ENCODE data around the gene P2RY10. TPM values are rescaled to one million over a fixed set of nuclear protein-coding genes. Genes with fewer than 3 reads are reported as not detected.
"Not testable (repeated sequence)": the region's sequence is repeated elsewhere in the genome, so short reads cannot be mapped to it uniquely, and the experiment has no call there.

P2RY10 gene
- polyA plus RNA-seq, 1 experiment: not detected

- POLR2A ChIA-PET: no interaction called here
- no peak for DNase-seq (ENCODE audit: low read depth, low spot score)
- Histone ChIP-seq H3K27ac (ENCODE audit: low read depth, low read length) (no peak overlapping the region), H3K4me3 (ENCODE audit: low read depth, low read length) (no peak overlapping the region), H3K9me3 (ENCODE audit: control insufficient read depth, insufficient read depth, low read length) (0 out of 2 replicates have a peak, but pooled peaks cover 3% of the 10 kb centered on the region), H3K27me3 (ENCODE audit: control insufficient read depth, insufficient read depth, low read length) (no peaks in the 10 kb centered on the region)
- CTCF ChIA-PET: no interaction called here
- TF ChIP-seq CTCF (IDR thresholded peaks at IDR 0.05; ENCODE audit: low read depth, low read length): no peak
Observed at GRCh38 chrX:78989349-78989748, 44.2 kb downstream of the P2RY10 start.

GRCh38 chrX:78997870-78998558 is 52.8 kb downstream of the P2RY10 start:
- H3K27ac ChIP-seq (ENCODE audit: low read depth, low read length): no peak overlapping the region
- CTCF ChIA-PET: no interaction called here
- TF ChIP-seq CTCF (IDR thresholded peaks at IDR 0.05; ENCODE audit: low read depth, low read length): no peak
- no peak overlapping the region for H3K4me3 ChIP-seq (ENCODE audit: low read depth, low read length)
- H3K9me3 ChIP-seq (ENCODE audit: control insufficient read depth, insufficient read depth, low read length): no peaks in the 10 kb centered on the region
- no peaks in the 10 kb centered on the region for H3K27me3 ChIP-seq (ENCODE audit: control insufficient read depth, insufficient read depth, low read length)
- DNase-seq (ENCODE audit: low read depth, low spot score): no peak
- POLR2A ChIA-PET: no interaction called here

GRCh38 chrX:79007540-79007939 is 62.3 kb downstream of the P2RY10 start:
- H3K9me3 ChIP-seq (ENCODE audit: control insufficient read depth, insufficient read depth, low read length); DNase-seq (ENCODE audit: low read depth, low spot score); H3K27ac ChIP-seq (ENCODE audit: low read depth, low read length); POLR2A ChIA-PET; H3K4me3 ChIP-seq (ENCODE audit: low read depth, low read length); H3K27me3 ChIP-seq (ENCODE audit: control insufficient read depth, insufficient read depth, low read length); CTCF ChIA-PET: not testable (repeated sequence)

Other genes starting within 250 kb of the P2RY10 start
- gene LPAR4, start 197.7 kb upstream of the P2RY10 start, polyA plus RNA-seq (2011; rRNA removed): not detected in 2 replicates
- not detected in 2 replicates for gene GPR174, start 199.3 kb downstream of the P2RY10 start, polyA plus RNA-seq (2011; rRNA removed)

All from AG04450 (cell line).